ENCODE data around the gene ZNF438.

ZNF438 gene

DNA sequence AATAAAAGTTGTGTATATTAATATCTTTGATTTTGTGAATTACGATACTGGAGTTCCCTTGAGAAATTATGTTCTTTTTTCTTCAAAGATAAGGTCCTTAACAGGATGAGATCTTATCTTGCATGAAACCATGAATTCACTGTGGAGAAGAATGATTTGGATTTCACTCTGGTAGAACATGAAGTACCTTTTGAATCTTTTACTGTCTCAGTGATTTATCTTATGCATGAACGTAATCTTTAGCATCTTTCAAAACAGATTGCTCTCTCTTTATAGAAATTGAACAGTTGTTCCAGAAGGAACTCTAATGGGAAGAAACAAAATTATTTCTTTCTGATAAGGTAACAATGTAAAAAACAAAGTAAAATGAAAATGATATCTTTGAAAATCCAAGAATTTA lies 11.0 kb upstream of the ZNF438 start:
- TF ChIP-seq, protein P1, sequence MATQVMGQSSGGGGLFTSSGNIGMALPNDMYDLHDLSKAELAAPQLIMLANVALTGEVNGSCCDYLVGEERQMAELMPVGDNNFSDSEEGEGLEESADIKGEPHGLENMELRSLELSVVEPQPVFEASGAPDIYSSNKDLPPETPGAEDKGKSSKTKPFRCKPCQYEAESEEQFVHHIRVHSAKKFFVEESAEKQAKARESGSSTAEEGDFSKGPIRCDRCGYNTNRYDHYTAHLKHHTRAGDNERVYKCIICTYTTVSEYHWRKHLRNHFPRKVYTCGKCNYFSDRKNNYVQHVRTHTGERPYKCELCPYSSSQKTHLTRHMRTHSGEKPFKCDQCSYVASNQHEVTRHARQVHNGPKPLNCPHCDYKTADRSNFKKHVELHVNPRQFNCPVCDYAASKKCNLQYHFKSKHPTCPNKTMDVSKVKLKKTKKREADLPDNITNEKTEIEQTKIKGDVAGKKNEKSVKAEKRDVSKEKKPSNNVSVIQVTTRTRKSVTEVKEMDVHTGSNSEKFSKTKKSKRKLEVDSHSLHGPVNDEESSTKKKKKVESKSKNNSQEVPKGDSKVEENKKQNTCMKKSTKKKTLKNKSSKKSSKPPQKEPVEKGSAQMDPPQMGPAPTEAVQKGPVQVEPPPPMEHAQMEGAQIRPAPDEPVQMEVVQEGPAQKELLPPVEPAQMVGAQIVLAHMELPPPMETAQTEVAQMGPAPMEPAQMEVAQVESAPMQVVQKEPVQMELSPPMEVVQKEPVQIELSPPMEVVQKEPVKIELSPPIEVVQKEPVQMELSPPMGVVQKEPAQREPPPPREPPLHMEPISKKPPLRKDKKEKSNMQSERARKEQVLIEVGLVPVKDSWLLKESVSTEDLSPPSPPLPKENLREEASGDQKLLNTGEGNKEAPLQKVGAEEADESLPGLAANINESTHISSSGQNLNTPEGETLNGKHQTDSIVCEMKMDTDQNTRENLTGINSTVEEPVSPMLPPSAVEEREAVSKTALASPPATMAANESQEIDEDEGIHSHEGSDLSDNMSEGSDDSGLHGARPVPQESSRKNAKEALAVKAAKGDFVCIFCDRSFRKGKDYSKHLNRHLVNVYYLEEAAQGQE (IDR thresholded peaks at IDR 0.05; ENCODE audit: low read depth), result no peak

DNA sequence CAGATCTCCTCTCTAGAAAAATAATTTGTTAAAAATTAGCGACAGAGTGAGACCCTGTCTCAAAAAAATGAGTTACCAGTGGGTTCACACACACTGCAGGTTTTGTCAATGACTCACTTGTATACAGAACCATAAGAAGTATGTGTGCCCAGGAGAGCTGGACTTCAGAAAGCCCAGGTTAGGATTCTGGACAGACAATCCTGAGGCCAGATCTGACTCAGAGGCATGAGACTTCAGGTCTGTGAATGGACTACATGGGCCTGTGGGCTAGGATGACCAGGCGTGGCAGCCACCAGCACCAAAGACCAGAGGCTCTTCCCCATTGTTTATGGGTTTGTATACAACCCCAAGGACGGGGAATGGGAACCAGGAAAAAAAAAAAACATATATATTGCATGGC lies 9.3 kb upstream of the ZNF438 start:
- TF ChIP-seq NFIC (IDR thresholded peaks at IDR 0.05), result no peak
- TF ChIP-seq TAF1 (IDR thresholded peaks at IDR 0.05; ENCODE audit: low read depth), result no peak
- TF ChIP-seq FOXM1 (IDR thresholded peaks at IDR 0.05; ENCODE audit: borderline replicate concordance, low read depth), result no peak
- TF ChIP-seq ZBTB7A (IDR thresholded peaks at IDR 0.05; ENCODE audit: low read depth), result no peak
- TF ChIP-seq TCF12 (IDR thresholded peaks at IDR 0.05; ENCODE audit: low read depth), result no peak
- TF ChIP-seq CEBPB (IDR thresholded peaks at IDR 0.05), result no peak
- no peak for TF ChIP-seq CREB1 (IDR thresholded peaks at IDR 0.05; ENCODE audit: low read depth)
- TF ChIP-seq YY1 (IDR thresholded peaks at IDR 0.05; ENCODE audit: low read depth), result no peak
- no peak for TF ChIP-seq EGR1 (IDR thresholded peaks at IDR 0.05)
- TF ChIP-seq, protein P1 (IDR thresholded peaks at IDR 0.05; ENCODE audit: low read depth), result no peak

DNA sequence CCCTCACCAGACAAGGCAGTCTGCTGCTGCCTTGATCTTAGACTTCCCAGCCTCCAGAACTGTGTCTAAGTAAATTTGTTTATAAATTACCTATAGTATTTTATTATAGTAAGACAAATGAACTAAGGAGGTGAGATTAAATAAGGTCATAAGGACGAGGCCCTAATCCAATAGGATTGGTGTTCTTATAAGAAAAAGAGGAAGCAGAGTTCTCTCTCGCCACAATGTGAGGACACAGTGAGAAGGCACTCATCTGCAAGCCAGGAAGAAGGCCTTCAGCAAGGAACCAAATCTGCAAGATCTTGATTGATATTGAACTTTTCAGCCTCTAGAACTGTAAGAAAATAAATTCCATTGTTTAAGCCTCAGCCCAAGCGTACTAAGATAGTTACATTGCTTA lies 6.1 kb upstream of the ZNF438 start:
- TF ChIP-seq CREB1 (IDR thresholded peaks at IDR 0.05; ENCODE audit: low read depth) (no peak), CEBPB (IDR thresholded peaks at IDR 0.05) (no peak), TAF1 (IDR thresholded peaks at IDR 0.05; ENCODE audit: low read depth) (no peak), YY1 (IDR thresholded peaks at IDR 0.05; ENCODE audit: low read depth) (no peak), EP300 (IDR thresholded peaks at IDR 0.05; ENCODE audit: borderline replicate concordance) (no peak), EGR1 (IDR thresholded peaks at IDR 0.05) (no peak), RAD21 (IDR thresholded peaks at IDR 0.05; ENCODE audit: low read depth) (no peak), TEAD4 (IDR thresholded peaks at IDR 0.05) (no peak), FOXM1 (IDR thresholded peaks at IDR 0.05; ENCODE audit: borderline replicate concordance, low read depth) (no peak), NFIC (IDR thresholded peaks at IDR 0.05) (no peak), ZBTB7A (IDR thresholded peaks at IDR 0.05; ENCODE audit: low read depth) (no peak), TCF12 (IDR thresholded peaks at IDR 0.05; ENCODE audit: low read depth) (no peak)
- TF ChIP-seq, protein P2, sequence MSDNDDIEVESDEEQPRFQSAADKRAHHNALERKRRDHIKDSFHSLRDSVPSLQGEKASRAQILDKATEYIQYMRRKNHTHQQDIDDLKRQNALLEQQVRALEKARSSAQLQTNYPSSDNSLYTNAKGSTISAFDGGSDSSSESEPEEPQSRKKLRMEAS (IDR thresholded peaks at IDR 0.05), result no peak
- TF ChIP-seq, protein P1 (IDR thresholded peaks at IDR 0.05; ENCODE audit: low read depth), result no peak
- TF ChIP-seq, protein P3, sequence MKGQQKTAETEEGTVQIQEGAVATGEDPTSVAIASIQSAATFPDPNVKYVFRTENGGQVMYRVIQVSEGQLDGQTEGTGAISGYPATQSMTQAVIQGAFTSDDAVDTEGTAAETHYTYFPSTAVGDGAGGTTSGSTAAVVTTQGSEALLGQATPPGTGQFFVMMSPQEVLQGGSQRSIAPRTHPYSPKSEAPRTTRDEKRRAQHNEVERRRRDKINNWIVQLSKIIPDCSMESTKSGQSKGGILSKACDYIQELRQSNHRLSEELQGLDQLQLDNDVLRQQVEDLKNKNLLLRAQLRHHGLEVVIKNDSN (IDR thresholded peaks at IDR 0.05), result no peak

DNA sequence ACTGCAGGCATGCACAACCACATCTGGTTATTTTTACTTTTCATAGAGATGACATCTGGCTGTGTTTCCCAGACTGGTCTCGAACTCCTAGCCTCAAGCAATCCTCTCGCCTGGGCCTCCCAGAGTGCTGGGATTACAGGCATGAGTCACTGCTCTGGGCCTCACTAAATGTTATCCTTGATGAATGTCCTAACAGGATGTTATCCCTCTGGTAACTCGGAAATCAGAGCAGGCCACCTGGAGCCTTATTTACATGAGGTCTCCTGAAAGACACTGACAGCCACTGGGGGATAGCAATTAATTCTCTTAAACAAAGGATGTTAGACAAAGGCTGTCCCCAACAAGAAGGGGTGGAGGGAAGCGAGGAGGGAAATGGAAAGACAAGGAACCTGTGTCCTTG lies 4.5 kb upstream of the ZNF438 start:
- TF ChIP-seq YY1 (IDR thresholded peaks at IDR 0.05; ENCODE audit: low read depth), result no peak
- TF ChIP-seq CEBPB (IDR thresholded peaks at IDR 0.05), result no peak
- TF ChIP-seq EGR1 (IDR thresholded peaks at IDR 0.05), result no peak
- TF ChIP-seq, protein P3 (IDR thresholded peaks at IDR 0.05), result no peak
- TF ChIP-seq FOXM1 (IDR thresholded peaks at IDR 0.05; ENCODE audit: borderline replicate concordance, low read depth), result no peak
- TF ChIP-seq TCF12 (IDR thresholded peaks at IDR 0.05; ENCODE audit: low read depth), result no peak
- TF ChIP-seq NFIC (IDR thresholded peaks at IDR 0.05), result no peak
- TF ChIP-seq, protein P2 (IDR thresholded peaks at IDR 0.05), result no peak
- TF ChIP-seq EP300 (IDR thresholded peaks at IDR 0.05; ENCODE audit: borderline replicate concordance), result no peak

DNA sequence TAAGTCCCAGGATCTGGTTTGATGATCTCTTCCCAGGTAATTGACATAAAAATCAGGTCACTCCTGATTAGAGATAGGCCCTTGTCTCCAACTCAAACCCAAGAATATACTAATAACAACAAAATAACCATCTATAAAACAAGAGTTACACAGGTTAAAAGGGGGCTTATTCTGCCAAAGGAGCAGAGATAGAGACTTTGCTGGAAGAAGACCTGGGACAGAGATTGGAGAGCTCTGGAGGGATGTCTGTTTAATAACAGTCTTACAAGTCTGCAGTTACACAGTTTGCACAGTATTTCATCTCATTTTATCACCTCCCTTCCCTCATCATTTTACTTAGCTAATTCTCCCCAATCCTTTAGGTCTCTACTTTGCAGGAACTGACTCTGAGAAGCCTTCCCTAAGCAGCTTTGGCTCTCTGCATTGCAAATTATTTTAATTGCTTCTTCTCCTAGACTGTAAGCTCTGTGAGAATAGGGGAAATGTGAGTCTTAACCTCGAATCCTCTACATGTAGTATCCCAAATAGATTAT lies 3.7 kb upstream of the ZNF438 start:
- no peak for TF ChIP-seq RAD21 (IDR thresholded peaks at IDR 0.05; ENCODE audit: low read depth)
- no peak for TF ChIP-seq CEBPB (IDR thresholded peaks at IDR 0.05)
- no peak for TF ChIP-seq YY1 (IDR thresholded peaks at IDR 0.05; ENCODE audit: low read depth)
- no peak for TF ChIP-seq ZBTB7A (IDR thresholded peaks at IDR 0.05; ENCODE audit: low read depth)
- TF ChIP-seq, protein P1 (IDR thresholded peaks at IDR 0.05; ENCODE audit: low read depth), result no peak
- TF ChIP-seq, protein P3 (IDR thresholded peaks at IDR 0.05), result no peak
- no peak for TF ChIP-seq EGR1 (IDR thresholded peaks at IDR 0.05)
- TF ChIP-seq CREB1 (IDR thresholded peaks at IDR 0.05; ENCODE audit: low read depth), result no peak
- TF ChIP-seq, protein P2 (IDR thresholded peaks at IDR 0.05), result no peak
- TF ChIP-seq TCF12 (IDR thresholded peaks at IDR 0.05; ENCODE audit: low read depth), result no peak
- no peak for TF ChIP-seq TAF1 (IDR thresholded peaks at IDR 0.05; ENCODE audit: low read depth)
- TF ChIP-seq TEAD4 (IDR thresholded peaks at IDR 0.05), result no peak
- no peak for TF ChIP-seq FOXM1 (IDR thresholded peaks at IDR 0.05; ENCODE audit: borderline replicate concordance, low read depth)
- TF ChIP-seq EP300 (IDR thresholded peaks at IDR 0.05; ENCODE audit: borderline replicate concordance), result no peak
- TF ChIP-seq NFIC (IDR thresholded peaks at IDR 0.05), result no peak

Measured in Ishikawa (cell line).